Measurements from ENCODE around the gene PLA2G3.

GRCh38 chr22:31085928-31086327 is 54.4 kb downstream of the PLA2G3 start:
- TF ChIP-seq, protein P1, sequence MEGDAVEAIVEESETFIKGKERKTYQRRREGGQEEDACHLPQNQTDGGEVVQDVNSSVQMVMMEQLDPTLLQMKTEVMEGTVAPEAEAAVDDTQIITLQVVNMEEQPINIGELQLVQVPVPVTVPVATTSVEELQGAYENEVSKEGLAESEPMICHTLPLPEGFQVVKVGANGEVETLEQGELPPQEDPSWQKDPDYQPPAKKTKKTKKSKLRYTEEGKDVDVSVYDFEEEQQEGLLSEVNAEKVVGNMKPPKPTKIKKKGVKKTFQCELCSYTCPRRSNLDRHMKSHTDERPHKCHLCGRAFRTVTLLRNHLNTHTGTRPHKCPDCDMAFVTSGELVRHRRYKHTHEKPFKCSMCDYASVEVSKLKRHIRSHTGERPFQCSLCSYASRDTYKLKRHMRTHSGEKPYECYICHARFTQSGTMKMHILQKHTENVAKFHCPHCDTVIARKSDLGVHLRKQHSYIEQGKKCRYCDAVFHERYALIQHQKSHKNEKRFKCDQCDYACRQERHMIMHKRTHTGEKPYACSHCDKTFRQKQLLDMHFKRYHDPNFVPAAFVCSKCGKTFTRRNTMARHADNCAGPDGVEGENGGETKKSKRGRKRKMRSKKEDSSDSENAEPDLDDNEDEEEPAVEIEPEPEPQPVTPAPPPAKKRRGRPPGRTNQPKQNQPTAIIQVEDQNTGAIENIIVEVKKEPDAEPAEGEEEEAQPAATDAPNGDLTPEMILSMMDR (IDR thresholded peaks at IDR 0.05; ENCODE audit: low read depth, low read length): no peak
- TF ChIP-seq EZH2phosphoT487 (IDR thresholded peaks at IDR 0.05; ENCODE audit: low read depth): no peak

Data from OCI-LY3 (cell line).